Measurements from ENCODE around the gene WSB1.
A peak's percentile ranks its signal among the peaks of the same experiment; 100 is the strongest.

The WSB1 gene

GRCh38 chr17:27294689-27295630 lies 1.0 kb downstream of the WSB1 start:
- TF ChIP-seq CTCF (IDR thresholded peaks at IDR 0.05; ENCODE audit: borderline replicate concordance, control extremely low read depth, extremely low read depth, insufficient read depth, missing control alignments): no peak
- in situ Hi-C loops (cut with MboI; ENCODE audit: low sequenced_read_pairs, unreplicated experiment): loop anchor here (25.0 kb wide), 1 partner anchor 167 kb away; the partner anchor contains the start of gene KSR1
- DNase-seq (ENCODE audit: low spot score): peak; percentile 61

GRCh38 chr17:27295945-27296344 lies 2.0 kb downstream of the WSB1 start:
- DNase-seq (ENCODE audit: low spot score): no peak
- in situ Hi-C loops (cut with MboI; ENCODE audit: low sequenced_read_pairs, unreplicated experiment): loop anchor here (25.0 kb wide), 1 partner anchor 166 kb away; the partner anchor contains the start of gene KSR1
- TF ChIP-seq CTCF (IDR thresholded peaks at IDR 0.05; ENCODE audit: borderline replicate concordance, control extremely low read depth, extremely low read depth, insufficient read depth, missing control alignments): no peak

- TF ChIP-seq CTCF (IDR thresholded peaks at IDR 0.05; ENCODE audit: borderline replicate concordance, control extremely low read depth, extremely low read depth, insufficient read depth, missing control alignments): no peak
- no peak for DNase-seq (ENCODE audit: low spot score)
- in situ Hi-C loops (cut with MboI; ENCODE audit: low sequenced_read_pairs, unreplicated experiment): loop anchor here (25.0 kb wide), 1 partner anchor 166 kb away; the partner anchor contains the start of gene KSR1
These were observed 2.6 kb downstream of the WSB1 start for GRCh38 chr17:27296428-27296979.

GRCh38 chr17:27299384-27300049 lies 5.6 kb downstream of the WSB1 start:
- in situ Hi-C loops (cut with MboI; ENCODE audit: low sequenced_read_pairs, unreplicated experiment): loop anchor here (25.0 kb wide), 1 partner anchor 163 kb away; the partner anchor contains the start of gene KSR1
- no peak for DNase-seq (ENCODE audit: low spot score)
- TF ChIP-seq CTCF (IDR thresholded peaks at IDR 0.05; ENCODE audit: borderline replicate concordance, control extremely low read depth, extremely low read depth, insufficient read depth, missing control alignments): no peak

GRCh38 chr17:27303734-27304133 lies 9.8 kb downstream of the WSB1 start:
- in situ Hi-C loops (cut with MboI; ENCODE audit: low sequenced_read_pairs, unreplicated experiment): no loop called here
- TF ChIP-seq CTCF (IDR thresholded peaks at IDR 0.05; ENCODE audit: borderline replicate concordance, control extremely low read depth, extremely low read depth, insufficient read depth, missing control alignments): no peak

GRCh38 chr17:27306276-27306835 lies 12.4 kb downstream of the WSB1 start:
- no peak for TF ChIP-seq CTCF (IDR thresholded peaks at IDR 0.05; ENCODE audit: borderline replicate concordance, control extremely low read depth, extremely low read depth, insufficient read depth, missing control alignments)
- no peak for DNase-seq (ENCODE audit: low spot score)
- in situ Hi-C loops (cut with MboI; ENCODE audit: low sequenced_read_pairs, unreplicated experiment): no loop called here

More at GRCh38 chr17:27303734-27304133, 9.8 kb downstream of the WSB1 start:
- DNase-seq (ENCODE audit: low spot score): no peak
